ENCODE results near the gene DUOX2.
A peak's percentile ranks its signal among the peaks of the same experiment; 100 is the strongest.
"Not testable (repeated sequence)": the region's sequence is repeated elsewhere in the genome, so short reads cannot be mapped to it uniquely, and the experiment has no call there.

DUOX2 gene

DNA sequence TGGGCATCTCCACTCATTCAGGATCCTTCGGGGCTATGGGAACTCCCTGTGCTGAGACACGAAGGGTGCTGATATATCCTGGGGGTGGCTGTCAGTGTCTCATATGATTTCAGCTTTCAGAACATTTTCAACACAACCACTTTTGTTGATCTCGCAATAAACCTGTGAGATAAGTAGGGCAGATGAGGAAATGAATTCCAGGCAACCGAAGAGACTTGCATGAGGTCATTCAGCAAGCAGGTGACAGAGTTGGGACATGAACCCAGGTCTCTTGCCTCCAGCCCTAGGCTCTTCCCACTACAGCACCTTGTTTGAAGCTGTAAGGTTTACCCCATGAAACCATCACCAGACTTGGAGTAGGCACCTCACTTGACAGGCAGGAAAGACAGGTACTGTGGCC is 32.4 kb upstream of the DUOX2 start:
- TF ChIP-seq GATA1 (IDR thresholded peaks at IDR 0.05; ENCODE audit: low read depth, low read length) (no peak), POLR2A (IDR thresholded peaks at IDR 0.05; ENCODE audit: low read length) (no peak)
- no peak for DNase-seq

DNA sequence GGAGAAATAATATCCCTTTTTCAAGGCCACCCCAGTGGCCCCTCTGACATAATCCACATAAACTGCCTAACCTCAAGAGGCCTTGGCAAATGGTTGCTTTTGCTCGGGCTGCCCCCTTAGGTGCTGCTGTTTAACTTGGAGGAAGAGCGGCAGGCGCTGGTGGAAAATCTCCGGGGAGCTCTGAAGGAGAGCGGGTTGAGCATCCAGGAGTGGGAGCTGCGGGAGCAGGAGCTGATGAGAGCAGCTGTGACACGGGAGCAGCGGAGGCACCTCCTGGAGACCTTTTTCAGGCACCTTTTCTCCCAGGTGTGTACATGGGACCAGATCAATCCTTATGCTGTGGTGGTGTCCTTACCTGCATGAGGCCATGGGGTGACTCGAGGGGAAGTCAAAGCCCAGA is 30.8 kb upstream of the DUOX2 start:
- TF ChIP-seq GATA1 (IDR thresholded peaks at IDR 0.05; ENCODE audit: low read depth, low read length) (no peak), POLR2A (IDR thresholded peaks at IDR 0.05; ENCODE audit: low read length) (no peak)
- DNase-seq = no peak

DNA sequence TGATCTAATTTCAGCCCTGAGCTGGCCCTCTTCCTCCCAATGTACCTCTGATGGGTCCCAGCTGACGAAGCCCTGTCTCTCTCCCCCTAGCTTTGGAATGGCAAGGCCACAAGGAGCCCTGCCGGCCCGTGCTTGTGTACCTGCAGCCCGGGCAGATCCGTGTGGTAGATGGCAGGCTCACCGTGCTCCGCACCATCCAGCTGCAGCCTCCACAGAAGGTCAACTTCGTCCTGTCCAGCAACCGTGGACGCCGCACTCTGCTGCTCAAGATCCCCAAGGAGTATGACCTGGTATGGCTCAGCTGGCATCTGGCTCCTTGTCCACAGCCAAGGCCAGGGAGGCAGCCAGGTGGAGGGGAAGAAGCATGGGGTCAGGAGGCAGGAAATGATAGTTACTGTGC is 30.0 kb upstream of the DUOX2 start:
- TF ChIP-seq GATA1 (IDR thresholded peaks at IDR 0.05; ENCODE audit: low read depth, low read length) = no peak
- no peak for TF ChIP-seq POLR2A (IDR thresholded peaks at IDR 0.05; ENCODE audit: low read length)
- DNase-seq = no peak

DNA sequence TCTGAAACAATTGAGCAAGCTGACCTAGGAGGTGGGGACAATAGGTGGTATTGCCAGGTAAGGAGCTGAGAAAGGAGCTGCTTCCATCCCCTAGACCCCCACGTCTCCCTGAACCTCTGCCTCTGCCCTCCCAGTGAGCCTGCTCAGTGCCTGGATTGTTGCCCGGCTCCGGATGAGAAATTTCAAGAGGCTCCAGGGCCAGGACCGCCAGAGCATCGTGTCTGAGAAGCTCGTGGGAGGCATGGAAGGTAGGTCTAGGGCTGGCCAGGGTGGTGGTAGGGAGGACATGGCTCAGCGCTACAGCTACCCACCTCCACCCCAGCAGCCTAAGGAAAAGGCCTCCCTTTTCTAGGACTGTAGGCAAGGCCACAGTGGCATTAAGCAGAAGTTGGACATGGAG is 29.1 kb upstream of the DUOX2 start:
- TF ChIP-seq POLR2A (IDR thresholded peaks at IDR 0.05; ENCODE audit: low read length) (no peak), GATA1 (IDR thresholded peaks at IDR 0.05; ENCODE audit: low read depth, low read length) (no peak)
- DNase-seq = no peak

DNA sequence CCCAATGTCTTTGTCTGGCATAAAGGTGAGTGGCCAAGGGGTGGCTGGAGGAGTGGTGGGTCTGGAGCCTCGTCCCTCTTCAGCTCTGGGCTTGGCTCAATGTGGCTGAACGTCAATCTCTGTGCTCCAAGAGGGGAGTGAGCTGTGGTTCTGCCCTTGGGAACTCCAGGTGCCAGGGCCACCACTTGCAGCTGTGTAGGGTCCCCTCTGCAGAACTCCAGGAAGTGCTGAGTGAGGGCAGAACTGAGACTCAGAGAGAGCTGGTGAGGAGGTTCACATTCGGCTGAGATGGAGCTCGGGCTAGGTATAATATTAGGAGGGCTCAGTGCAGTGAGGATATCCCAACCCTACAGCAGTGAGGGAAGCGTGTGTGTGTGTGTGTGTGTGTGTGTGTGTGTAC is 27.4 kb upstream of the DUOX2 start:
- DNase-seq = no peak
- no peak for TF ChIP-seq GATA1 (IDR thresholded peaks at IDR 0.05; ENCODE audit: low read depth, low read length)
- no peak for TF ChIP-seq POLR2A (IDR thresholded peaks at IDR 0.05; ENCODE audit: low read length)

DNA sequence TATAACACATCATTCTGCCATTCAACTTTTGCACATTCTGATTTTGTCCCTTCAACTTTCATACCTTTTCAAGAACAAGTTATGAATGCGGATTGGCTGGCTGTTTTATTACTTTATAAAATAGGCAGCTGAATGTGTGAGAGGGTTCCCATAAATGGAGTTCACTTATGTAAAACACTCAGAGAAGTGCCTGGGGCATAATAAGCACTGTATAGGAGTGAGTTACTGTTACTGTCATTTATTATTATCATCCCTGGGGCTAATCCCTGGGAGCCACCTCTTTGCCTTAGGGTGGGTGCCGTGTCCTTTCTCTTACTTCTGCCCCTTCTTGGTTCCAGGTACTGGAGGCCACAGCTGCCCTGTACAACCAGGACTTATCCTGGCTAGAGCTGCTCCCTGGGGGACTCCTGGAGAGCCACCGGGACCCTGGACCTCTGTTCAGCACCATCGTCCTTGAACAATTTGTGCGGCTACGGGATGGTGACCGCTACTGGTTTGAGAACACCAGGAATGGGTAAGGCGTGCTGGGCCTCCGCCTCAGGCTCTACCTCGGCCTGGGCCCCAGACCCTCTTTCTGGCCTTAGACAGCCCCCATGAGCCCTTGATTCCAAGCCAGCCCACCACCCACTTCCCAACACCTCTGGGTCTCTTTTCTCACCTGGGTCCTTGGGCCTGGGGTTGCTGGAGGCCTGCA is 26.7 kb upstream of the DUOX2 start:
- DNase-seq = no peak
- TF ChIP-seq GATA1 (IDR thresholded peaks at IDR 0.05; ENCODE audit: low read depth, low read length) (no peak), POLR2A (IDR thresholded peaks at IDR 0.05; ENCODE audit: low read length) (no peak)

DNA sequence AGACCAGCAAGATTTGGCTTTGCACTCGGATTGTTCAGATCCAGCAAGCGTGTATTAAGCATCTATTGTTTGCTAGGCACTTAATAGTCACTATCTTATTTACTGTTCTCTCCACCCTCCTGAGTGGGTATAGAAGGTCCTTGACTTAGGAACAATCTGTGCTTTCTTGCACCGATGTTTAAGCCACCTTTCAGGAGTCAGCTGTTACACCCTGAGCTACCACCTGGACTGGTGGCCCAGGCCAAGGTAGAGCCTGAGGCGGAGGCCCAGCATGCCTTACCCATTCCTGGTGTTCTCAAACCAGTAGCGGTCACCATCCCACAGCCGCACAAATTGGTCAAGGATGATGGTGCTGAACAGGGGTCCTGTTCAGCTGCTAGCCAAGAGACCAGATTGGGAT is 25.8 kb upstream of the DUOX2 start:
- TF ChIP-seq GATA1 (IDR thresholded peaks at IDR 0.05; ENCODE audit: low read depth, low read length) (no peak), POLR2A (IDR thresholded peaks at IDR 0.05; ENCODE audit: low read length) (no peak)
- DNase-seq = no peak

DNA sequence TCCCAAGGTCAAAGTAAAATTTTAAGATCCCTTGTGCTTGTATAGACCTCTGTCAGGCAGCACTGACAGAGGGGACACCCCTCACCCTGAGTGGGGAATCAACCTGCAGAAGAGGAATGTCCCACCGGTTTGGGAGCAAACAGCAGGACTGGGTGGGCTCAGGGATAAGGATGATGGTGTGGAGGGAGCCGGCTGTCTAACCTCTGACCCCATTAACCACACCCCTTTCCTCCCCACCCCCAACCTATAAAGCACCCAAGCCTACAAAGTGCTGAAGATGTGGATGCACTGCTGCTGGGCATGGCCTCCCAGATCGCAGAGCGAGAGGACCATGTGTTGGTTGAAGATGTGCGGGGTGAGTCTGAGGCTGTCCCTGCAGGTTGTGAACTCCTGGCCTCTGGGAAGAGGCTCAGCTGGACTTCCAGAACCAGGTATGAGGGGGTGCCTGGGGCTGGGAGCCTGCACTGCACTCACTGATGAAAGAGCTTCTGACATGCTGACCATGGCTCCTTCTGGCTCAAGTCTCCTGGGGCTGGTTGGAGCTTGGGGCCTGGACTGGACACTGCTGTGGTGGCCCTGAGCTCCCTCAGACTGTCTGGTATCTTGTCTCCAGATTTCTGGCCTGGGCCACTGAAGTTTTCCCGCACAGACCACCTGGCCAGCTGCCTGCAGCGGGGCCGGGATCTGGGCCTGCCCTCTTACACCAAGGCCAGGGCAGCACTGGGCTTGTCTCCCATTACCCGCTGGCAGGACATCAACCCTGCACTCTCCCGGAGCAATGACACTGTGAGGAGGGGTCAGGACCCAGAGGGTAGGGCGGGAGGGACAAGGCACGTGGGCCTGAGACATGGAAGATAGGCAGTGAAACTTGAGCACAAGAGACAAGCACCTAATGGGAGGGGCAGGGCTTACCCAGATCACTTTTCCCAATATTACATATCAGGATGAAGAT is 25.1 kb upstream of the DUOX2 start:
- DNase-seq = no peak
- no peak for TF ChIP-seq POLR2A (IDR thresholded peaks at IDR 0.05; ENCODE audit: low read length)
- TF ChIP-seq GATA1 (IDR thresholded peaks at IDR 0.05; ENCODE audit: low read depth, low read length) = no peak

DNA sequence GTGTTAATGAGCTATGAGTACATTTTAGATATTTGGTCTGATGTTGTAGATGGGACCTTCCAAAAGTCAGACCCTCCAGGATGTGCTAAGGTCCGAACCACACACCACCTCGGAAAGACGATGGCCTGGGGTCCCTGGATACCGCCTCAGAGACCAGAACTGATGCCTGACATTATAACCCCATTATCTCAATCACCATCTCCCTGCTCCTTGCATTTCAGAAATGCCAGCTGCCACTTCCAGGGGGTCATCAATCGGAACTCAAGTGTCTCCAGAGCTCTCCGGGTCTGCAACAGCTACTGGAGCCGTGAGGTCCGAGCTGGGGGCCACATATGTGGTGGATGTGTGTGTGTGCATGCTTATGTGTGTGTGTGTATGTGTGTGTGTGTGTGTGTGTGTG is 23.7 kb upstream of the DUOX2 start:
- no peak for DNase-seq
- TF ChIP-seq POLR2A (IDR thresholded peaks at IDR 0.05; ENCODE audit: low read length) (no peak), GATA1 (IDR thresholded peaks at IDR 0.05; ENCODE audit: low read depth, low read length) (no peak)

DNA sequence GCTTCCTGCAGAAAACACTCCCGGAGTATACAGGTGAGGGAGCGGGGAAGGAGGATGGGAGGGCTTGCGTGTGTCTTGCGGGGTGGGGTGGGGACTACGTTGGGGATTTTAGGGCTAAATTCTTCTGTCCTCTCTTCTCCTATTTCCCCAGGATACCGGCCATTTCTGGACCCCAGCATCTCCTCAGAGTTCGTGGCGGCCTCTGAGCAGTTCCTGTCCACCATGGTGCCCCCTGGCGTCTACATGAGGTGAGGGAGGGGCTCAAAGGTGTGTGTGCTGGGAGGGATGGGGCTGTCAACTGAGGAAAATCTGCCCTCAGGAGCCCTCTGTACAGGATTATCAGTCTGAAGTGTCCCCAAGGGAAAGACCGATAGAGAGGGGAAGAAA is 22.4 kb upstream of the DUOX2 start:
- DNase-seq = no peak
- TF ChIP-seq GATA1 (IDR thresholded peaks at IDR 0.05; ENCODE audit: low read depth, low read length) (no peak), POLR2A (IDR thresholded peaks at IDR 0.05; ENCODE audit: low read length) (no peak)

DNA sequence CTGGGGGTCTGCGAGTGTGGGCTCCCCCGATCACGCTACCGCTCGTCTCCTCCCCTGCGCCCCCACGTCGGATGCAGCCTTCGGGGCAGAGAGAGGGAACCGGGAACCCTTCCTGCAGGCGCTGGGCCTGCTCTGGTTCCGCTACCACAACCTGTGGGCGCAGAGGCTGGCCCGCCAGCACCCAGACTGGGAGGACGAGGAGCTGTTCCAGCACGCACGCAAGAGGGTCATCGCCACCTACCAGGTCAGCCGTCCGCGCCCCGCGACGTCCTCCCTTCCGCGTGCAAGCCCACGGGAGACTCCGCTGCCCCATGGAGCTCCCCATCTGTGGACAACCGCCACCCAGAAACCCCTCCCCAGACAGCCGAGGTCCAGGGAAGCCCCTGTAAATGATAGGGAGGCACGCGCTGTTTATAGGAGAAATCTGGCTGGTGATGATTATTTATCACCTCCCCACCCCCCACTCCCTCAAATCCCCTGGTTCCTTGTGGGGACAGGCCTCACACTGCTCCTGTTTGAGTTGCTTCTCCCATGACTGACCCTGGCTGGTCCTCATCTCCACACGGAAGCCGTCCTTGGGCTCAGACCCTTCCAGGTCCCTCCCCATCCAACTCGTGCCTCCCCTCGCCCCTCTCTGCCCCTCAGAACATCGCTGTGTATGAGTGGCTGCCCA is 21.9 kb upstream of the DUOX2 start:
- DNase-seq = not testable (repeated sequence)

DNA sequence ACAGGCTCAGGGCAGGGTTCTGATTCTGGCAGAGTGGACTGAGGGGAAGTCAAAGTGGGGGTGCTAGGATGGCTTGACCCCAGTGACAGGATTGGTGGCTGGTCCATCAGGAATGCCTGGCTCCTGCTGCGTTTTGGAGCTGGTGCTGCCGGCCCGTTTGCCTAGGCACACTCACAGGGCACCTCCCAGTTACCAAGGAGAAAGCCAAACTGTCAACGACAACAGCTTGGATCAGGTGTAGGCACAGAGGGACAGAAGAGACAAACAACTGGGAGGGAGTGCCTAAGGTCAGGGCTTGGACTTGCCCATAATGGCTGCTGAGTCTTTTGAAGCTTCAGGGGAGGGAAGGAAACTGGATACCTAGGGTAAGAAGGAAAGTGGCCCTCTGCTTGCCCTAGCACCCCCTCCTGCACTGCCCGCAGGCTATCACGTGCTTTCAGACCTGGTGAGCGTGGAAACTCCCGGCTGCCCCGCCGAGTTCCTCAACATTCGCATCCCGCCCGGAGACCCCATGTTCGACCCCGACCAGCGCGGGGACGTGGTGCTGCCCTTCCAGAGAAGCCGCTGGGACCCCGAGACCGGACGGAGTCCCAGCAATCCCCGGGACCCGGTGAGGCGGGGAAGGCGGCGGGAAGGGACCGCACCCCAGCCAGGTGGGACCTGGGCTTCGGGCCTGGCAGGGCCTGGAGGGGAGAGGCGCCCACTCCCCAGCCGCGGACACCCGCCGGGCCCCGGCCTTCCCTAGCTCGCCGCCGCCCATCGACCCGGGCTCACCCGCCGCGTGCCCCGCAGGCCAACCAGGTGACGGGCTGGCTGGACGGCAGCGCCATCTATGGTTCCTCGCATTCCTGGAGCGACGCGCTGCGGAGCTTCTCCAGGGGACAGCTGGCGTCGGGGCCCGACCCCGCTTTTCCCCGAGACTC is 21.0 kb upstream of the DUOX2 start:
- TF ChIP-seq GATA1 (IDR thresholded peaks at IDR 0.05; ENCODE audit: low read depth, low read length) (no peak), POLR2A (IDR thresholded peaks at IDR 0.05; ENCODE audit: low read length) (no peak)
- DNase-seq = peak in 1 of 2 experiments; percentile 12

DNA sequence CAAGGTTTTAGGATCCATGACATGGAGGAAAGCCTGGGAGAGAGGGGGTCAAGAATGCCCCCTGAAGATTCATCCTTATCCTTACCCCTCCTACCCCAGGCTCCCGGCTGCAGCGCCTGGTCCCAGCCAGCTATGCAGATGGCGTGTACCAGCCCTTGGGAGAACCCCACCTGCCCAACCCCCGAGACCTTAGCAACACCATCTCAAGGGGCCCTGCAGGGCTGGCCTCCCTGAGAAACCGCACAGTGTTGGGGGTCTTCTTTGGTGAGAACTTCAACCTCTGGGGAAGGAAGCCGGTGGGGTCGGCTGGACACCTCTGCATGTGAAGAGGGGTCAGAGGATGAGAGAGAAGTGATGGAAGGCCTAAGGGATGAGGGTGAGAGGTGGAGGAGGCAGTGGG is 20.1 kb upstream of the DUOX2 start:
- no peak for DNase-seq
- no peak for TF ChIP-seq GATA1 (IDR thresholded peaks at IDR 0.05; ENCODE audit: low read depth, low read length)

DNA sequence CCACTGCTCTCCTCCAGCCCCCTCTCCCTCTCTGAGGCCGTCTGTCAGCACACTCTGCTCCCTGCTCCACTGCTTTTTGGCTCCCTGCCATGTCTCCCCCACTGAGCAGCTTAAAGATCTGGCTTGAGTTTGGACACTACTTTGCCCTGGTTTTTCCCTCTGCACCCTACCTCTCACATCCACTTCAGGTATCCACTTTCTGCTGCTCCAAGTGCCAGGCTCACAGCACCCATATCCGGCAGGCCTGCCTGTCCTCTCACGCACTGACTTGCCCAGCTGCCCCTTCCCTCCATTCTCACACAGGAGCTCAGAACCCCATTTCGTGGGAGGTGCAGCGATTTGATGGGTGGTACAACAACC is 19.6 kb upstream of the DUOX2 start:
- DNase-seq = no peak
- no peak for TF ChIP-seq GATA1 (IDR thresholded peaks at IDR 0.05; ENCODE audit: low read depth, low read length)
- TF ChIP-seq POLR2A (IDR thresholded peaks at IDR 0.05; ENCODE audit: low read length) = no peak
